ENCODE data around the gene NPFF. TPM values are rescaled to one million over a fixed set of nuclear protein-coding genes. Genes with fewer than 3 reads are reported as not detected.

The NPFF gene
- total RNA-seq, 3 donors from 2014 or later (not counting 1 experiment from before 2014, with no cell fraction given): not detected

DNA sequence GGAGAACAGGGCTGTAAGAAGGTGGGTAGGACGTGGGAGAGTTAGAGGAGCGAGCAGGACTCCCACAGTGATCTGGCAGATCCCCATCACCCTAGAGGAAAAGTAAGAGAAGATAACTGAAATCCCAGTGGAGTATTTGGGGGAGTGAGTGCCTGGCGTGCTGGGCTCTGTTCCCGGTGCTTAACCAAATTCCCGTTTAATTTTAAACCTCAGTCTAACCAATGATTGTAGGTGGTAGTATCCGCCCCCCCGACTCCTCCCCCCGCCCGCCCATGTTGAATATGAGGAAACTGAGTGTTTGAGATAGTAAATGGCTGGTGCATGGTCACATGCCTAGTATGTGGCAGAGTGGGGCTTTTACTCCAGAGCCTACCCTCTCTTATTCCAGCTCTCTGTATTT, 5.0 kb downstream of the NPFF start:
- DNase-seq: no peak
- ATAC-seq: no peak
- Mint-ChIP-seq H3K4me3 (peak overlapping the region; percentile 28), H3K4me1 (peaks cover 16 to 37% of the 10 kb centered on the region in 2 donors), H3K27ac (peak overlapping the region; percentile 53 to 98), H3K9me3 (no peaks in the 10 kb centered on the region), H3K36me3 (no peaks in the 10 kb centered on the region), H3K27me3 (ENCODE audit: low read depth in 2 of 2) (no peaks in the 10 kb centered on the region)
- TF ChIP-seq, protein P1, sequence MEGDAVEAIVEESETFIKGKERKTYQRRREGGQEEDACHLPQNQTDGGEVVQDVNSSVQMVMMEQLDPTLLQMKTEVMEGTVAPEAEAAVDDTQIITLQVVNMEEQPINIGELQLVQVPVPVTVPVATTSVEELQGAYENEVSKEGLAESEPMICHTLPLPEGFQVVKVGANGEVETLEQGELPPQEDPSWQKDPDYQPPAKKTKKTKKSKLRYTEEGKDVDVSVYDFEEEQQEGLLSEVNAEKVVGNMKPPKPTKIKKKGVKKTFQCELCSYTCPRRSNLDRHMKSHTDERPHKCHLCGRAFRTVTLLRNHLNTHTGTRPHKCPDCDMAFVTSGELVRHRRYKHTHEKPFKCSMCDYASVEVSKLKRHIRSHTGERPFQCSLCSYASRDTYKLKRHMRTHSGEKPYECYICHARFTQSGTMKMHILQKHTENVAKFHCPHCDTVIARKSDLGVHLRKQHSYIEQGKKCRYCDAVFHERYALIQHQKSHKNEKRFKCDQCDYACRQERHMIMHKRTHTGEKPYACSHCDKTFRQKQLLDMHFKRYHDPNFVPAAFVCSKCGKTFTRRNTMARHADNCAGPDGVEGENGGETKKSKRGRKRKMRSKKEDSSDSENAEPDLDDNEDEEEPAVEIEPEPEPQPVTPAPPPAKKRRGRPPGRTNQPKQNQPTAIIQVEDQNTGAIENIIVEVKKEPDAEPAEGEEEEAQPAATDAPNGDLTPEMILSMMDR (IDR thresholded peaks at IDR 0.05): no peak
- H3K27ac ChIP-seq (ENCODE audit: low read length): no peak overlapping the region
- H3K9me3 ChIP-seq (ENCODE audit: control insufficient read depth, insufficient read depth, low read length): no peaks in the 10 kb centered on the region
- peaks cover 23% of the 10 kb centered on the region for H3K36me3 ChIP-seq (ENCODE audit: control insufficient read depth, insufficient read depth, low read length)
- H3K27me3 ChIP-seq (ENCODE audit: control insufficient read depth, insufficient read depth, low read length): no peaks in the 10 kb centered on the region
- WGBS (ENCODE audit: insufficient coverage): 92% methylated on average over 9 of the region's 9 CpGs
- no peak overlapping the region for H3K4me3 ChIP-seq (ENCODE audit: low read length)
- H3K4me1 ChIP-seq (ENCODE audit: control insufficient read depth, insufficient read depth, low read length): peaks cover 34% of the 10 kb centered on the region
- intact Hi-C loops (cut with micrococcal nuclease): loop anchor here (10.0 kb wide), 2 partner anchors 178 to 298 kb away; partner anchors contain the start of genes AAAS and ITGB7

DNA sequence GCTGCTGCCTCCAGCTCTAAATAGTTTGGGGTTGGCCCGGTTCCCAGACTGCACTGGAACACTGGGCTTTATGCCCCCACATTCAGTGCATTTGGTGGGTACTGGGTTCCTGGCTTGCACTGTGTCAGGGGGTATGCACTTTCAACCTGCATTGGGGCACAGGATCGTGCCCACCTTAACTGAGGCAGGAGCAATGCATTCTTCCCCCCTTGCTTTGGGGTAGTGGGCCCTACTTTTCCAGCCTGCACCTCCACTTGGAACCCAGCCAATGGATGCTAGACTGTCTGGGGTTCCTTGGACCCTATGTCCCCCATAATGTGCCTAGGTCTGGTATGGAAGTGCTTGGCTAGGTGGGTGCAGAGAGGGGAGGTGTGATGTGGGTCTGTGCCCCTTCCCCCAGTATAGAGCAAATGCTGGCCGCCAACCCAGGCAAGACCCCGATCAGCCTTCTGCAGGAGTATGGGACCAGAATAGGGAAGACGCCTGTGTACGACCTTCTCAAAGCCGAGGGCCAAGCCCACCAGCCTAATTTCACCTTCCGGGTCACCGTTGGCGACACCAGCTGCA, 5.6 kb downstream of the NPFF start:
- no peaks in the 10 kb centered on the region for H3K9me3 Mint-ChIP-seq
- H3K4me1 ChIP-seq (ENCODE audit: control insufficient read depth, insufficient read depth, low read length): peaks cover 34% of the 10 kb centered on the region
- H3K36me3 ChIP-seq (ENCODE audit: control insufficient read depth, insufficient read depth, low read length): peaks cover 19% of the 10 kb centered on the region
- no peaks in the 10 kb centered on the region for H3K27me3 ChIP-seq (ENCODE audit: control insufficient read depth, insufficient read depth, low read length)
- ATAC-seq (no peak), DNase-seq (no peak)
- H3K9me3 ChIP-seq (ENCODE audit: control insufficient read depth, insufficient read depth, low read length): no peaks in the 10 kb centered on the region
- H3K27me3 Mint-ChIP-seq (ENCODE audit: low read depth in 2 of 2): no peaks in the 10 kb centered on the region
- no peaks in the 10 kb centered on the region for H3K36me3 Mint-ChIP-seq
- TF ChIP-seq, protein P1 (IDR thresholded peaks at IDR 0.05): no peak
- intact Hi-C loops (cut with micrococcal nuclease): loop anchor here (1.0 to 10.0 kb wide), 5 partner anchors 8 to 297 kb away; partner anchors contain the start of genes AAAS and ITGB7
- peaks cover 18 to 37% of the 10 kb centered on the region in 2 donors for H3K4me1 Mint-ChIP-seq
- WGBS (ENCODE audit: insufficient coverage): 80% methylated on average over 10 of the region's 10 CpGs
- H3K4me3 ChIP-seq (ENCODE audit: low read length): peak overlapping the region; percentile 56
- peak overlapping the region; percentile 98 to 99 for H3K27ac Mint-ChIP-seq
- H3K4me3 Mint-ChIP-seq: peak overlapping the region; percentile 99
- H3K27ac ChIP-seq (ENCODE audit: low read length): peak overlapping the region; percentile 99

DNA sequence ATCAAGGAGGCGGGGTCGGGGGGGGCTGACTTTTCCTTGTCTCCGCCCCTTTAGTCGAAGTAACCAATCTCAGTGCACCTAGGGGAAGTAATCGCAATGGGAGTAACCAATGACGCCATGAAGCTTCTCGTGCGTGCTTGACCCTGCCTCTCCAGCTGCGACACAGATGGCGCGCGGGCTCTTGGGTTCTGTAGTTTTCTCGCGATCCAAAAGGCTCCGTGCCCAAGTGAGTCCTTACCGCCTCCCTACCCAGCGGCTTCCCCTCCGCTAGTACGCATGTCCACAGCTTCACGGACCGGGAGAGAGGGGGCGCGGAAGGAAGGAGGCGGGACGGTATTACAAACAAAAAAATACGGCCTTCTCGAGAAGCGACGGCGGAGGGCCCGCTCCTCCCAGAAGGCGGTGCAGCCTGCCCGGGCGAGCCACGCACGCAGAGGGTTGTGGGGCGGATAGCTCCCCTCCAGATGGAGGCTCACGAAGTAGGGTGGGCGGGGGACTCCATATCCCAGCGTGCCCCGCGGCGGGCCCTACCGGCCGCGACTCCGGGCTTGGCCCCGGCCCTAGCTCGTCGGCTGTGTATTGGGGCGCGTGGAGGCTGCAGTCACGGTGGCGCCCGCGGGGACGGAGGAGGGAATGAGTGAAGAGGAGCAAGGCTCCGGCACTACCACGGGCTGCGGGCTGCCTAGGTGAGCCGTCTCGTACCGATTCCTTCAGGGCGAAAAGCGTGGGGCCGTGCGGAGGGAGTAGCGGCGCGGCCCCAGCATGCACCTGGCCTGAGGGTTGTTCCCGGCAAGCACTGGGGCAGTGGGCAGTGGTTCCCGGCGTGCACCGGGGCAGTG, 6.3 kb downstream of the NPFF start, which contains the start of gene TARBP2:
TARBP2 (plus strand) TSS at position 508 of the 839 bp plus-strand sequence; CDS start at position 634, 126 bp downstream.
- Histone ChIP-seq H3K9me3 (ENCODE audit: control insufficient read depth, insufficient read depth, low read length) (no peaks in the 10 kb centered on the region), H3K36me3 (ENCODE audit: control insufficient read depth, insufficient read depth, low read length) (peaks cover 12% of the 10 kb centered on the region), H3K4me3 (ENCODE audit: low read length) (peak within 1 kb of the TSS; percentile 56), H3K27me3 (ENCODE audit: control insufficient read depth, insufficient read depth, low read length) (no peaks in the 10 kb centered on the region), H3K4me1 (ENCODE audit: control insufficient read depth, insufficient read depth, low read length) (peaks cover 34% of the 10 kb centered on the region), H3K27ac (ENCODE audit: low read length) (peak within 1 kb of the TSS; percentile 99)
- H3K27me3 Mint-ChIP-seq (ENCODE audit: low read depth in 2 of 2): no peaks in the 10 kb centered on the region
- peaks cover 18 to 37% of the 10 kb centered on the region in 2 donors for H3K4me1 Mint-ChIP-seq
- H3K27ac Mint-ChIP-seq: peak within 1 kb of the TSS; percentile 98 to 99
- peak; percentile 78 to 92 (median 82) for ATAC-seq
- H3K36me3 Mint-ChIP-seq: no peaks in the 10 kb centered on the region
- no peaks in the 10 kb centered on the region for H3K9me3 Mint-ChIP-seq
- peak within 1 kb of the TSS; percentile 99 for H3K4me3 Mint-ChIP-seq
- TF ChIP-seq, protein P1 (IDR thresholded peaks at IDR 0.05): no peak
- intact Hi-C loops (cut with micrococcal nuclease): loop anchor here (1.0 to 10.0 kb wide), 7 partner anchors 8 to 296 kb away; partner anchors contain the start of genes AAAS, CALCOCO1, ITGB7 and PRR13
- peak; percentile 97 to 99 for DNase-seq
- under 1% methylated on average over 74 of the region's 74 CpGs for WGBS (ENCODE audit: insufficient coverage)

All from natural killer cell (primary cell).